ENCODE data around the gene GATM.
"Not testable (repeated sequence)": the region's sequence is repeated elsewhere in the genome, so short reads cannot be mapped to it uniquely, and the experiment has no call there.

Gene GATM

DNA sequence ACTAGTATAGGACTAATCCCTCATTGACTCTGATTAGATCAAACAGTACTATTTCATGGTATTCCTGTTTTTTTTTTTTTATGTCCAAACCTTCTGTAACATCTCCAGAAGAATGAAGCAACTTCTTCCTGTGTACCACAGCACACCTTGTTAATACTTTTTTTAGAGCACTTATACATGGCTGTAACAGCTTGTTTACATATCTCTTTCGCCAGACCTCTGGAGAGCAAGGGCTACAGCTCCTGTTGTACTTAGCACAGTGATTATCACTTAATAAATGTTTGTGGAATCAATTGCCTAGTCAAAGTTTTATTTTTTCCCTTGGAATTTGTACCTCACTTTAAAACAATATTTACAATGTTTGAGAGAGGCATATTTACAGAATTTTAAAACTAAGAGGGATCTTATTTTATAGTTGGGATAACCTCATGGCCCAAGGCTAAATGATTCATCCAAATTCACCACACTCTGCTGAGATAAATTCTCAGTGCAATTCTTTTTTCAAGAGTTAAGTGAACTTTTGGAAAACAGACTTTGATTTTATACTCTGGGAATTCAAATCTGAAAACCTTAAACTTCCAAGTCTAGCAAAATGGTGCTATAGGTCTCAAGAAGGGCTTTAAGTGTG, 9.2 kb upstream of the GATM start:
- no peak for DNase-seq

GRCh38 chr15:45386974-45387373, 8.6 kb upstream of the GATM start:
- DNase-seq = no peak

DNA sequence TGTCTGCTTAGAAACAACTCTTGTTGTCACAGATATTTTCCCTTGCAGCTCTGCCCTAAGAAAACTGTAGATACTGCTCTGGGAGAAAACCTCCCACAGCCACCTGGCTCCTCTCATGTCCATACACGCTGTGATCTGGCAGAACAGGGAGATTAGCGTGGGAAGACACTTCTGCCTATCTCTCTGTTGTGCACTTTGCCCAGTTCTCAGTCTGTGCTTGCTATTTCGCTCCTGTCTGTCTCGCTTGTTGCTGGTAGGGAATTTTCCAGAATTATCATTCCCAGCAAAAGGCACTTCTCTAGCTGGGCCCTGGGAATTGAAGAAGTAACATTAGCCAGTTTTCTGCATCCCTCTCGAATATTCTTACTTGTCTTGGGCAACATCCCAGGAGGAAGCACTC, 8.1 kb upstream of the GATM start:
- DNase-seq = no peak

GRCh38 chr15:45385590-45385989, 7.2 kb upstream of the GATM start:
- DNase-seq = no peak

- DNase-seq = no peak
Measured at GRCh38 chr15:45384700-45385099, 6.4 kb upstream of the GATM start.

DNA sequence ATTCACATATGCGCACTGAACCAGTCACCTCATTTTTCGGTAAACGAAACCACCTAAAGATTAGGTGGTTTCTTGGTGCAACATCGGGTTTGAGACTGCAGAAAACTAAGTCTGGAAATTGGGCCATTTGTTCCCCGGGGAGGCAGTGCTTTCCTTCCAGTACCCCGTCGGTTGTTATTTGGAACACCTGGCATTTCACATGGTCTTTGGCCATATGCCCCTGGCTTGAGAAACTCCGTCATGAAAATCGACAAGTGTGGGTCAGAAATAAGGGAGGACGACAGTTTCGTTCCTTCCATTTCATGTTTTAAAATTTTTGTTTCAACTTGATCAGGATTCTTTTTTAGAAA, 544 bp upstream of the GATM start:
- no peak for DNase-seq

- no peak for DNase-seq
Measured at GRCh38 chr15:45377609-45378148, 665 bp downstream of the GATM start.

DNA sequence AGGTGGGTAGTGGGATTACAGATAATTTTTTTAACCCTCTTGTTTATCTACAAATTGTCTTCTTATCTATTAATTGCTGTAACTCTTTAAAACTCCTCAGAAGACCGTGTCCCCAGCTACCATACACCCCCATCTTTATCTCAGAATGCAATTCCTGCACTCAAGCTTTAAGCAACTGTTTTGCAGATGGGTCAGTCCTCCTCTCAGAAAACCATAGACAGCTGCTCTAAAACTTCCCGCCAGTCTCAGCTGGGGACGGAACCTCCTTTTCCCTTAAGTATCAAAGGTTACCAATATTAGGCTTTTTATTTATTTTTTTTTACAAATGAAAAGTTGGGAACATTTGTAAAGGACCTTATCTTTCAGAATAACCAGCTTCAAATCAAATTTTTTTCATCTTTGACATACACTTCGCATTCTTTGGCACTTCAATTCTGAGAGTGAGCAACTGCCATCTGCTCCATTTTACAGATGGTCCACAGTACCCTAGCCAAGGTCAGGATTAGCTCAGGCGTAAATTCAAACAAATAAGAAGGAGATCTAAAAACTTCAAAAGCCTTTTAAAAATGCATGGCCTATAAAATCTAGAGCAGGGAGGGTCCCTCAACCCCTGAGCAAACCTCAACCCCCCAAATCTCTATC, 1.3 kb downstream of the GATM start:
- no peak for DNase-seq

DNA sequence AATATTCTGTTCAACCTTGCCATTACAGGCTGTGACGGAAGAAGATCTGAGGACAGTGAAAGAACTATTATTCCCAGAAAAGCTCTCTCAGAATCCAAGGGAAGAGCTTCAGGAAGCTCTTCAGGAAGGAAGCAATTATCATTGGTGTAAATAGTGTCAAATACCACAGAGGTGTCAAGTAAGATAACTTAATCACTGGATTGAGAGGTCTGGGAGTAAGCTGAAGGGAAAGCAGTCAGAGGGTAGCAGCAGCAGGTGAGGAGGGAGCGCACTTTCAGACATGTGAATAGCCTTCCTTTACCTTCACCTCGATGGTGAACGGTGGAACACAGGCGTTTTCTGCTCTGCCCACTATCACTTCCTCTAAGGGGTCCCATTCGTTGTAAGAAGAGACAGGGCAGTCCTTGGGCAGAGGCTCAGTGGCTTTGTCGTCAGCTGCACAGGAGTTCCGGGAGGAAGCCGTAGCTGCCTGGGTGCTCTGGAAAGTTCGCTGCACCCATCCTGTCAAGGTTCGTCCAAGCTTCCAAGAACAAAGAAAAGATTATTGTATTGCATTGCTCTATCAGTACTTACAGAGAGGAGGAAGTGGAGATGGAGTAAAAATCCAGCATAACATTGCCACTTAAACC, 1.9 kb downstream of the GATM start:
- no peak for DNase-seq

- DNase-seq = no peak
Measured at GRCh38 chr15:45375836-45376235, 2.5 kb downstream of the GATM start.

DNA sequence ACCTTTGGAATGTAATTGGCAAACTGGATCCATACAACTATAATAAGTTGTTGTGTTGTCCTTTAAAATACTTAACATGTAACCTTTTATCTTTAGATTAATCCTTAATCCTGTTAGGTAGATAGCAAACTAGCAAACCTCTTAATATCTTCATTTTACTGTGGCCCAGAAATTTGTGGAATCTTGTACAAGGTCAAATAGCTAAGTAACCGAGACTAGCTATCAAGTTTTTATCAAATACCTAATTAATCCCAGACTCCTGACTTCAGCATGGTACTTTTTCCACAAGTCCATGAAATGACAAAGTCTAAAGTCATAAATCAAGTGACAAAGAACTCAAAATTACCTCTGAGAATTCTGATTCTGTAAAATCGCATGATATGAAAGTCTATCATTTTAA, 4.4 kb downstream of the GATM start:
- no peak for DNase-seq

- no peak for DNase-seq
Measured at GRCh38 chr15:45372041-45372995, 6.0 kb downstream of the GATM start.

GRCh38 chr15:45371546-45371945, 6.8 kb downstream of the GATM start:
- DNase-seq = no peak

- DNase-seq = not testable (repeated sequence)
Measured at GRCh38 chr15:45370042-45370441, 8.3 kb downstream of the GATM start.

GRCh38 chr15:45367222-45367621, 11.1 kb downstream of the GATM start:
- not testable (repeated sequence) for DNase-seq

DNA sequence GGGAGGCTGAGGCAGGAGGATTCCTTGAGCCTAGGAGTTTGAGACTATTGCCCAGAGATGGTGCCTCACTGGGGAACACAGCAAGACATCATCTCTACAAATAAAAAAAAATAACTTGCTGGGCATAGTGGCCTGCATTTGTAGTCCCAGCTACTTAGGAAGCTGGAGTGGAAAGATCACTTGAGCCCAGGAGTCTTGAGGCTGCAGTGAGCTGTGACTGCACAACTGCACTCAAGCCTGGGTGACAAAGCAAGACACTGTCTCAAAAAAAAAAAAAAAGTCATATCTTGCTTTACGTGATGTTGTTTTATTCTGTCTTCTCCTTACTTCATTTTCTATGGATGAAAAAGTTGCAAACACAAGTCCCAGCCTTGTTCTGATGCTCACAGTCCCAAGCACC, 14.1 kb downstream of the GATM start:
- no peak for DNase-seq

DNA sequence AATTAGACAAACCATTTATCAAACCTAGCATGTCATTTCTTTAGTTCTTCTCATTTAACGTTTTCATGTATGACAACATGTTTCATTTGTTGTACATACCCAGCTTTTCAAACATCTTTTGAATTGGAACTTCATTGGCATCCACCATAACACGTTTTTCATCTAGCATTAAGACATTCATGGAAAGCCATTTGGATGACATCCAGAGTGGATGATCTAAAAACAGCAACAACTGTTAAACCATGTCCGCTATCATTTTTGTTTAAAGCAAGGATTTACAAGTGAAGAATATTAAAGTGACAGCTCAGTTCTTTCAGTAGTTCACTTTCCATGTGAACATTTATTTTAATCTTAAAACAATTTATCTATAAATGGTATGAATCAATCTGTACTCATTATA, 14.5 kb downstream of the GATM start:
- DNase-seq = no peak

DNA sequence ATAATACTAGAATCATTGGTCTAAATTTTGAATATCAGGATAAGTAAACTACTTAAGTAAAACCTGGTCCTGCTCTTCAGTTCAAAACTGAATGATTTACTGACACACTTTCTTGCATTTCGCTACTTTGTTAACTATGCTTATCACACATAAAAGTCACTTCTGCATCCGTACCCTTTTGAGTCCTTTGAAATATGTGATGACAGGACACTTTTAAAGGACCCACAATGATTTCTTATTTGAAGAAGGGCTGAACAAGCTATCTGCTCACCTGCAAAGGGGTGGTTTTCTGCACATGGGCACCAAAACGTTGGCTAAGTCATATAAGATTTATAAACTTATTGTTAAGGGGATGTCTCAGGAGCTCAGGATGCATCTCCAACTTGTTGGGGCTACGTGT, 15.0 kb downstream of the GATM start:
- no peak for DNase-seq

GRCh38 chr15:45362419-45362818, 15.9 kb downstream of the GATM start:
- no peak for DNase-seq

DNA sequence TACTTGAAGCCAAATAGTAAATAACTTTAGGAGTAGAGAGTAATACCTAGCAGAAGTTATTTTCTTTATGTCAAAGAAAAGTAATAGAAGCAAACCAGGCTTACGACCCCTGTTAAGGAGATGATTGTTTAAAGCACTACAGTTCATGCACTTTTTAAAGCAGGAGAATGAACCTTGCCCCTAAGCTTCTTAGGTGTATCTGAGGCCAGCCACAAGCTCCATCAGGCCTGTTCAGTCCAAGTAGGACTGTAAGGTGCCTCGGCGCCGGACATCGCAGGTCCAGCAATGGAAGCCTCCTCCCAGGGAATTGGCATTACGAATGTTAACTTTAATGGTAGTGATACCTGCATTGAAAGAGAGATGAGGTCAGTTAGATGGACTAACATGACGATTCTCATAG, 16.5 kb downstream of the GATM start:
- DNase-seq = no peak

GRCh38 chr15:45355860-45356259, 22.5 kb downstream of the GATM start:
- DNase-seq = no peak

DNA sequence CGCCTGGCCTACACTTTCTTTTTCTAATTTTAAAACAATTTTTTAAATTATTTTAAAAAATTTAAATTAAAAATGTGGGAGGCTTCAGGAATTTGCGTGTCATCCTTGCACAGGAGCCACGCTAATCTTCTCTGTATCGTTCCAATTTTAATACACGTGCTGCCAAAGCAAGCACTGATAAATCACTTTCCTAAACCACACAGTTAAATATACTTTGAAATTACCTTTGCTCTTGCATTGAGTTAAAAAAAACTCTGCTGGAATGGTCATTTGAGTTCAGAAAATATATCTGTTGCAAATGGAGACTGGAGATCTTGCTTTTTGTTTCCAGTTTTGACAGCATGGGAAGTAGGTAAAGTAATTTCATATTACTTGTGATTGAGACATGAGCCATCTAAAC, 23.6 kb downstream of the GATM start:
- no peak for DNase-seq

DNA sequence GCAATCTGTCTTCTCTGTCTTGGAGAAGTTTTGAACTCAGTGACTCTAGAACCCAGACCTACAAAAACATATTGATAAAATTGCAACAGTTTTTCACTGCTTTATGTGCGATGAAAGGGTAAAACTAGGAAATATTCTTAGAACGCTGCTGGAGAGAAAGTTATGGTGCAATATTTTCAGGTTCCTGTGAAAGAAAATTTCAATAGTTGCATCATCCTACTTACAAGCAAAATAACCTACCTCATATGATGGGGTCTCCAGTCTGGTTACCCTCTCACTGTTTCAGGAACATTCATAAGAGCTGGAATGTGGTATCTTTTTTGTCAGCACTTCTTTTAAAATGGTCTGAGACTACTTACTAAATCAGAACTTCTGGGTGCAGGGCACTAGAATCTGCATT, 27.1 kb downstream of the GATM start:
- DNase-seq = peak; percentile 35
